ENCODE measurements around the gene SPACA4.

Gene SPACA4

GRCh38 chr19:48596679-48597465 lies 9.7 kb upstream of the SPACA4 start:
- 91% methylated on average over 33 of the region's 39 CpGs for WGBS
- DNase-seq = no peak
- no peak overlapping the region for H4K91ac ChIP-seq (ENCODE audit: low read length)

GRCh38 chr19:48598996-48599700 lies 7.4 kb upstream of the SPACA4 start:
- no peak overlapping the region for H2BK12ac ChIP-seq (ENCODE audit: low read length in 2 of 2)
- H3K4ac ChIP-seq (ENCODE audit: low read depth in 1 of 2, low read length in 2 of 2) = no peak overlapping the region
- H3K36me3 ChIP-seq (ENCODE audit: control insufficient read depth in 1 of 2, insufficient read depth in 2 of 2, low read depth in 1 of 2, low read length in 2 of 2) = peaks cover 0 to 4% of the 10 kb centered on the region in 2 experiments
- no peak overlapping the region for H3K14ac ChIP-seq (ENCODE audit: low read length in 2 of 2)
- no peak overlapping the region for H4K8ac ChIP-seq (ENCODE audit: low read length)
- no peak overlapping the region for H3K4me3 ChIP-seq (ENCODE audit: insufficient read depth in 1 of 2, low read depth in 1 of 2, low read length in 2 of 2)
- H3K27me3 ChIP-seq (ENCODE audit: control insufficient read depth in 1 of 2, insufficient read depth in 1 of 2, low read length in 2 of 2) = peaks cover 6 to 17% of the 10 kb centered on the region in 2 experiments
- no peak overlapping the region for H2AK5ac ChIP-seq (ENCODE audit: low read length, severe bottlenecking)
- no peak overlapping the region for H2BK120ac ChIP-seq (ENCODE audit: low read depth, low read length)
- no peak overlapping the region for H3K9ac ChIP-seq (ENCODE audit: low read length)
- no peaks in the 10 kb centered on the region for H3K79me1 ChIP-seq (replicated peaks; ENCODE audit: low read length, poor library complexity, severe bottlenecking)
- DNase-seq = no peak
- no peak overlapping the region for H3K23ac ChIP-seq (ENCODE audit: low read length in 2 of 2)
- no peak overlapping the region for H3K18ac ChIP-seq (ENCODE audit: low read depth in 1 of 2, low read length in 2 of 2)
- H3K4me1 ChIP-seq (ENCODE audit: control insufficient read depth, insufficient read depth, low read depth, low read length) = peaks cover 6% of the 10 kb centered on the region
- H3K9me3 ChIP-seq (ENCODE audit: control insufficient read depth, low read length) = no peaks in the 10 kb centered on the region
- H3K27ac ChIP-seq (ENCODE audit: low read length, poor library complexity, severe bottlenecking) = no peak overlapping the region
- H4K91ac ChIP-seq (ENCODE audit: low read length) = no peak overlapping the region
- no peak overlapping the region for H2BK15ac ChIP-seq (ENCODE audit: low read depth, poor library complexity, severe bottlenecking)
- WGBS = 84% methylated on average over 30 of the region's 30 CpGs
- no peak overlapping the region for H3K4me2 ChIP-seq (ENCODE audit: low read length, poor library complexity, severe bottlenecking)
- no peak overlapping the region for H2BK5ac ChIP-seq (ENCODE audit: low read depth, low read length, poor library complexity, severe bottlenecking)
- H2AFZ ChIP-seq (ENCODE audit: low read depth, low read length) = no peak overlapping the region

More at GRCh38 chr19:48596679-48597465, 9.7 kb upstream of the SPACA4 start:
- H2BK120ac ChIP-seq (ENCODE audit: low read depth, low read length) = no peak overlapping the region
- H4K8ac ChIP-seq (ENCODE audit: low read length) = no peak overlapping the region
- no peak overlapping the region for H3K23ac ChIP-seq (ENCODE audit: low read length in 2 of 2)
- H3K4me1 ChIP-seq (ENCODE audit: control insufficient read depth, insufficient read depth, low read depth, low read length) = peaks cover 6% of the 10 kb centered on the region
- no peak overlapping the region for H3K14ac ChIP-seq (ENCODE audit: low read length in 2 of 2)
- no peak overlapping the region for H3K27ac ChIP-seq (ENCODE audit: low read length, poor library complexity, severe bottlenecking)
- H2AFZ ChIP-seq (ENCODE audit: low read depth, low read length) = no peak overlapping the region
- no peak overlapping the region for H3K4me2 ChIP-seq (ENCODE audit: low read length, poor library complexity, severe bottlenecking)
- H3K79me1 ChIP-seq (replicated peaks; ENCODE audit: low read length, poor library complexity, severe bottlenecking) = no peaks in the 10 kb centered on the region
- H3K9ac ChIP-seq (ENCODE audit: low read length) = no peak overlapping the region
- H3K4ac ChIP-seq (ENCODE audit: low read depth in 1 of 2, low read length in 2 of 2) = no peak overlapping the region
- H3K36me3 ChIP-seq (ENCODE audit: control insufficient read depth in 1 of 2, insufficient read depth in 2 of 2, low read depth in 1 of 2, low read length in 2 of 2) = no peaks in the 10 kb centered on the region
- no peak overlapping the region for H2BK15ac ChIP-seq (ENCODE audit: low read depth, poor library complexity, severe bottlenecking)
- H2BK5ac ChIP-seq (ENCODE audit: low read depth, low read length, poor library complexity, severe bottlenecking) = no peak overlapping the region
- H3K27me3 ChIP-seq (ENCODE audit: control insufficient read depth in 1 of 2, insufficient read depth in 1 of 2, low read length in 2 of 2) = peaks cover 6 to 17% of the 10 kb centered on the region in 2 experiments
- no peaks in the 10 kb centered on the region for H3K9me3 ChIP-seq (ENCODE audit: control insufficient read depth, low read length)
- no peak overlapping the region for H3K4me3 ChIP-seq (ENCODE audit: insufficient read depth in 1 of 2, low read depth in 1 of 2, low read length in 2 of 2)
- no peak overlapping the region for H2BK12ac ChIP-seq (ENCODE audit: low read length in 2 of 2)
- H2AK5ac ChIP-seq (ENCODE audit: low read length, severe bottlenecking) = no peak overlapping the region
- H3K18ac ChIP-seq (ENCODE audit: low read depth in 1 of 2, low read length in 2 of 2) = no peak overlapping the region

- no peak overlapping the region for H3K9ac ChIP-seq (ENCODE audit: low read length)
- H3K4me2 ChIP-seq (ENCODE audit: low read length, poor library complexity, severe bottlenecking) = no peak overlapping the region
- H2BK12ac ChIP-seq (ENCODE audit: low read length in 2 of 2) = no peak overlapping the region
- no peak overlapping the region for H4K91ac ChIP-seq (ENCODE audit: low read length)
- no peak overlapping the region for H3K18ac ChIP-seq (ENCODE audit: low read depth in 1 of 2, low read length in 2 of 2)
- H3K23ac ChIP-seq (ENCODE audit: low read length in 2 of 2) = no peak overlapping the region
- no peak overlapping the region for H3K4me3 ChIP-seq (ENCODE audit: insufficient read depth in 1 of 2, low read depth in 1 of 2, low read length in 2 of 2)
- H3K27ac ChIP-seq (ENCODE audit: low read length, poor library complexity, severe bottlenecking) = no peak overlapping the region
- H3K4me1 ChIP-seq (ENCODE audit: control insufficient read depth, insufficient read depth, low read depth, low read length) = peaks cover 6% of the 10 kb centered on the region
- no peak overlapping the region for H3K4ac ChIP-seq (ENCODE audit: low read depth in 1 of 2, low read length in 2 of 2)
- H2BK15ac ChIP-seq (ENCODE audit: low read depth, poor library complexity, severe bottlenecking) = no peak overlapping the region
- H2AFZ ChIP-seq (ENCODE audit: low read depth, low read length) = no peak overlapping the region
- no peaks in the 10 kb centered on the region for H3K9me3 ChIP-seq (ENCODE audit: control insufficient read depth, low read length)
- no peak overlapping the region for H2AK5ac ChIP-seq (ENCODE audit: low read length, severe bottlenecking)
- H3K79me1 ChIP-seq (replicated peaks; ENCODE audit: low read length, poor library complexity, severe bottlenecking) = no peaks in the 10 kb centered on the region
- H2BK120ac ChIP-seq (ENCODE audit: low read depth, low read length) = no peak overlapping the region
- WGBS = 88% methylated on average over 18 of the region's 21 CpGs
- DNase-seq = no peak
- H4K8ac ChIP-seq (ENCODE audit: low read length) = no peak overlapping the region
- H3K27me3 ChIP-seq (ENCODE audit: control insufficient read depth in 1 of 2, insufficient read depth in 1 of 2, low read length in 2 of 2) = peaks cover 6 to 17% of the 10 kb centered on the region in 2 experiments
- H3K36me3 ChIP-seq (ENCODE audit: control insufficient read depth in 1 of 2, insufficient read depth in 2 of 2, low read depth in 1 of 2, low read length in 2 of 2) = peaks cover 0 to 4% of the 10 kb centered on the region in 2 experiments
- no peak overlapping the region for H3K14ac ChIP-seq (ENCODE audit: low read length in 2 of 2)
- no peak overlapping the region for H2BK5ac ChIP-seq (ENCODE audit: low read depth, low read length, poor library complexity, severe bottlenecking)
Measured at GRCh38 chr19:48600679-48601417, 5.7 kb upstream of the SPACA4 start.

GRCh38 chr19:48603001-48603400 lies 3.5 kb upstream of the SPACA4 start:
- no peak overlapping the region for H3K4me3 ChIP-seq (ENCODE audit: insufficient read depth in 1 of 2, low read depth in 1 of 2, low read length in 2 of 2)
- no peak overlapping the region for H2BK15ac ChIP-seq (ENCODE audit: low read depth, poor library complexity, severe bottlenecking)
- no peak overlapping the region for H3K4me2 ChIP-seq (ENCODE audit: low read length, poor library complexity, severe bottlenecking)
- no peak overlapping the region for H3K18ac ChIP-seq (ENCODE audit: low read depth in 1 of 2, low read length in 2 of 2)
- peaks cover 6 to 17% of the 10 kb centered on the region in 2 experiments for H3K27me3 ChIP-seq (ENCODE audit: control insufficient read depth in 1 of 2, insufficient read depth in 1 of 2, low read length in 2 of 2)
- H3K9ac ChIP-seq (ENCODE audit: low read length) = no peak overlapping the region
- H4K8ac ChIP-seq (ENCODE audit: low read length) = no peak overlapping the region
- H3K9me3 ChIP-seq (ENCODE audit: control insufficient read depth, low read length) = no peaks in the 10 kb centered on the region
- no peak overlapping the region for H4K91ac ChIP-seq (ENCODE audit: low read length)
- 91% methylated on average over 8 of the region's 9 CpGs for WGBS
- peaks cover 2% of the 10 kb centered on the region for H3K4me1 ChIP-seq (ENCODE audit: control insufficient read depth, insufficient read depth, low read depth, low read length)
- peaks cover 0 to 4% of the 10 kb centered on the region in 2 experiments for H3K36me3 ChIP-seq (ENCODE audit: control insufficient read depth in 1 of 2, insufficient read depth in 2 of 2, low read depth in 1 of 2, low read length in 2 of 2)
- no peak overlapping the region for H2BK12ac ChIP-seq (ENCODE audit: low read length in 2 of 2)
- H3K79me1 ChIP-seq (replicated peaks; ENCODE audit: low read length, poor library complexity, severe bottlenecking) = no peaks in the 10 kb centered on the region
- no peak overlapping the region for H2AK5ac ChIP-seq (ENCODE audit: low read length, severe bottlenecking)
- H2AFZ ChIP-seq (ENCODE audit: low read depth, low read length) = no peak overlapping the region
- no peak overlapping the region for H2BK5ac ChIP-seq (ENCODE audit: low read depth, low read length, poor library complexity, severe bottlenecking)
- no peak overlapping the region for H3K4ac ChIP-seq (ENCODE audit: low read depth in 1 of 2, low read length in 2 of 2)
- no peak overlapping the region for H3K14ac ChIP-seq (ENCODE audit: low read length in 2 of 2)
- H3K27ac ChIP-seq (ENCODE audit: low read length, poor library complexity, severe bottlenecking) = no peak overlapping the region
- H2BK120ac ChIP-seq (ENCODE audit: low read depth, low read length) = no peak overlapping the region
- H3K23ac ChIP-seq (ENCODE audit: low read length in 2 of 2) = no peak overlapping the region
- DNase-seq = no peak
